SKM-1 treated with dmso at 0.1 percent for 144 hours (cell line): ENCODE measurements around the gene NLRC4.
"Not testable (repeated sequence)": the region's sequence is repeated elsewhere in the genome, so short reads cannot be mapped to it uniquely, and the experiment has no call there.

Experiments used
- DNase-seq: peaks from one replicate; lab custom pipeline; 2025; ENCODE audit not compliant: unreplicated experiment; lab: John Stamatoyannopoulos, UW

NLRC4 gene

GRCh38 chr2:32249731-32250236, 14.9 kb downstream of the NLRC4 start:
- DNase-seq, result no peak

- DNase-seq, result no peak
Observed at GRCh38 chr2:32248299-32248698, 16.4 kb downstream of the NLRC4 start.

- no peak for DNase-seq
Observed at GRCh38 chr2:32246911-32247310, 17.8 kb downstream of the NLRC4 start.

GRCh38 chr2:32242331-32242730, 22.4 kb downstream of the NLRC4 start:
- no peak for DNase-seq

DNA sequence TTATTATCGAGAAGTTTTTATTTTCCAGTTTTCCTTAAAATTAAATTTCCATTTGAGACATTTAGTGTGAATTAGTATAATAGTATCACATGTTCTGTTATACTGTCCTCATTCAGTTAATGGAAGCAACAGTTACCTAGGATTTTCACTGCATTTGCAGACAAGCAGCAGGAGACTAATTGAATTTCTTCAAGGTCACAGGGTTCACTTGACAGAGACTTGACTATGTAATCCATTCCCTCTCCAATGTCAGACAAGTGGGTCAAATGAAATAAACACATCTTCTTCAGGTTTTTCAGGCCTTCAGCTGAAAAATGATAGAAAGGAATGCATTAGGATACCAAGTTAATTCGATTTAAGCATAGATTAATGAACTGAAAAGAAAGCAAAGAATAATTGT, 26.7 kb downstream of the NLRC4 start:
- no peak for DNase-seq

- no peak for DNase-seq
Observed at GRCh38 chr2:32237488-32237887, 27.2 kb downstream of the NLRC4 start.

- DNase-seq, result no peak
Observed at GRCh38 chr2:32235315-32235714, 29.4 kb downstream of the NLRC4 start.

DNA sequence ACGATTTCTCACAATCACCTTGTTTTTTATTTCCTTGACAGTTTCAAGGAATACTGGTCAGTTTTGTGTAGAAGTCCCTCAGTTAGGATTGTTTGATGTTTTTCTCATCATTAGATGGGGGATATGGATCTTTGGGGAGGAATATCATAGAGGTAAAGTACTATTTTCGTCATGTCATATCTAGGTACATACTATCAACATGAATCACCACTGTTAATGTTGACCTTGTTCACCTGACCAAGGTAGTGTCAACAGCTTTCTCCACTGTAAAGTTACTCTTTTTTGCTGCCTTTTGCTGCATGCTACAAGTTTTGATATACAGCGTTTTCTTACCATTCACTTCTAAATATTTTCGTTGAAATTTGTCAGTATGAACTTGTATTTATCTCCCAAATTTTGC, 32.7 kb downstream of the NLRC4 start:
- no peak for DNase-seq

DNA sequence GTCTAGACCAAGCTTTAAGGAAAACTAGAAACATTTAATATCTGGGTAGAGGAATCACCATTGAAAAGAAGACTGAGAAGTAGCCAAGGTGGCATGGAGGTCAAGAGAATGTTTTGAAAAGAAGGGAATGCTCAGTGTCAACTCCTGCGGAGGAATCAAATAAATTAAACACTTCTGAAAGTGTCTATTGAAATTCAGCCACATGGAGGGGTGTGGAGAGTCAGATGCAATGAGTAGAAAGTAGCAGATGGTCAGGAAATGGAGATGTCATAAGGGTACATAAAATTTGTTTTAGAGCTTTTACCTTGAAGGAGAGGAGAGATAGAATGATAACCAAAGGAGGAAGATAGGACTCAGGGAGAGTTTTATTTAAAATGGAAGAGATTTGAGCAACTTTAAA, 35.1 kb downstream of the NLRC4 start:
- DNase-seq, result no peak

- DNase-seq, result no peak
Observed at GRCh38 chr2:32228181-32228580, 36.5 kb downstream of the NLRC4 start.

DNA sequence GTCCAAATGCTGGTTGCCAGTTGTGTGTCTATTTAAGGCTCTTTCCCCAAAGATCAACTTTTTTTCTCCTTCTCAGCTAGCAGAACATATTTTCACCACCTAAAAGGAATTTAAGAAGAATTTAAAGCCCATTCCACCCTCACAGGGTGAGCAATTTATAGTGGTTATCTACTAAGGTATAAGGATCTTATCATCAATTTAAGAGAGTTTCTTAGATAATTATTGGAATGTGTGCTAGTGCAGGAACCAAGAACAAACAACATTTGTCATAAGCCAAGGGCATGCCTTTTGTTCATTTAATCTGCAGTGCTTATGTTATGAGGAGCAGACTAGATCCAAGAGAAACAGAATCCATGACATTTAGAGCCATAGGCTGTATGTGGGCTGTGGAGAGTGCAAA, 37.2 kb downstream of the NLRC4 start:
- no peak for DNase-seq

DNA sequence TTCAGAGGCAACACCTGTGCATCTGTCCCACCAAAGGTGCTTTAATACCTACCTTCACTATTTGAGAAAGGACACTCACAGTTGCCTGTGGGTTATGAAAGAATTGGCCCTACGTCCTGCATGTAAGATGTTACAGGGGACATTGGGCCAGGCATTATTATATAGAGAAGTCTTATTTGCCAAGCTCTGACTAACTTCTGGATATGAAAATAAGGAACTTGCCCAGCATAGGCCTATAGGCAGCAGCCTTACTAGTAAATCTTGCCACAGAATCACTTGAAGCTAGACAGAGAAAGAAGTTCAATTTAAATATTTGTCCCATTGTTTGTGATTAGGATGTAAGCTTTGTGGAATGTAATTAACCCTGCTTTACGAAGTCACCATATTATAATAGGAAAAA, 41.7 kb downstream of the NLRC4 start:
- no peak for DNase-seq

DNA sequence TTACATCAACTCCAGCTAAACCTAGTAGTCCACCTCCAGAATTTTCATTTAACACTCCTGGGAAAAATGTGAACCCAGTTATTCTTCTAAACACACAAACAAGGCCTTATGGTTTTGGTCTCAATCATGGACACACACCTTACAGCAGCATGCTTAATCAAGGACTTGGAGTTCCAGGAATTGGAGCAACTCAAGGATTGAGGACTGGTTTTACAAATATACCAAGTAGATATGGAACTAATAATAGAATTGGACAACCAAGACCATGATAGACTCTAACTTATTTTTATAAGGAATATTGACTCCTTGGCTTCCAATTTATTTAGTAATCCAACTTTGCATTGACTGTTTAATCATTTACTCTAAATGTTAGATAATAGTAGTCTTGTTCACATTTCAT, 44.2 kb downstream of the NLRC4 start:
- no peak for DNase-seq

DNA sequence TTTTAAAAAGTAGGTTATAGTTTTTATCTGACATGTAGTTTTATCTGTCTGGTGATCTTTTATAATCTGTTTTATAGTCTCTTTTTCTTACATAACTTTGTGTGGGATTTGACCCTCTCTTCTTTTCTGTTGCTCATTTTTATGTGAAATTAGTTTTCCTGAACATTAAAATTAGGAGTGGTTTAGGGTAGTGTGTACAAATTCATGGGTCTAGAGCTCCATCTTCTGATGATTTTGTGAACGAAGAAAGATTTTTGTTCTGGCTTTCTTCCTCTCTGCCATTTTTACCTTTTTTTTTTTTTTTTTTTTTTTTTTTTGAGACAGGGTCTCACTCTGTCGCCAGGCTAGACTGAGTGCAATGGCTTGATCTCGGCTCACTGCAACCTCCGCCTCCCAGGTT, 52.4 kb downstream of the NLRC4 start:
- no peak for DNase-seq

- DNase-seq, result no peak
Observed at GRCh38 chr2:32210767-32211408, 53.8 kb downstream of the NLRC4 start.

DNA sequence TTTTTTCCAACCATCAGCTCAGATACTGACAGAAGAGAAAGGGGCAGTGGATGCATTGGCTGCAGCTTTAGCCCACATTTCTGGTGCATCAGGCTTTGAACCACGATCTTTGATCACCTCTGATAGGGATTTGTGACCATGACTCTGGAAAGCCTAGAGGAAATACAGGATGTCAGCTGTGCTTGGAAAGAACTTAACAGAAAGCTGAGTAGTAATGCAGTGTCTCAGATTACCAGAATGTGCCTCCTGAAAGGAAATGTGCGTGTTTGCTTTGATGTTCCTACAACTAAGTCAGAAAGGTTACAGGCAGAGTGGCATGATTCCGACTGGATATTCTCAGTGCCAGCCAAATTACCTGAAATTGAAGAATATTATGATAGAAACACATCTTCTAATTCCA, 61.3 kb downstream of the NLRC4 start:
- DNase-seq, result not testable (repeated sequence)

DNA sequence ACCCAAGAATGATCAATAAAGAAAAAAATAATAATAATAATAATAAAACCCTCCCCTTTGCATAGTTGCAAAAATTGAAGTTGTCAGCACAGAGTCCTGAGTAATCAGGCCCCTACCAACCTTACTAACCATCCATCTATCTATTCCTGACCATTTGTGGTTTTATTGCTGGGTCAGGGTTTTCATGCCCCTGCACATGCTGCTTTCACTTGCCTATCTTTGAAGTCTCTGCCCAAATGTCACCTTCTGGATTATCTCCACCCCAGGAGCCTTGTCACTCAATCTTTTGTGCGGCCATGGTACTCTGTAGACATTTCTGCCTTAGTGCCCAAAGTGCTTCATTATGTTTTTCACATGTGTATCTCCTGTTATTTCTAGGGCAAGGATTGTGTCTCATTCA, 63.9 kb downstream of the NLRC4 start:
- DNase-seq, result no peak

DNA sequence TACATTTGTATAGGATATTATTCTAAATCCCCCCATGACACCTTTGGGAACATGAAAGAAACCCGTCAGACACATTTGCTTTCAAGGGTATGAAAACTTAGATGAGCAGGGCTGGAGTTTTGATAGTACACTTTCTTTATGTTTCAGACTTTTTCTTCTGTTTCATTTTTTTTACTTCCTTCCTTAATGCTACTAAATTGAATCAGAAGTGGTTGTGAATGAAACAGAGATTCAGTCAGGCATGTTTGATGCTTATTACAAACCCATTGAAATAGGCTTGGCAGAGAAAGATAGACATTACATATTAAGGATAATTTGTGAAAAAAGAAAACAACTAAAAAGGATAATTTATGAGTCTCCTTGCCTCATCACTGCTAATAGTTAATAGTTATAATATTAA, 72.3 kb downstream of the NLRC4 start:
- no peak for DNase-seq

- DNase-seq, result no peak
Observed at GRCh38 chr2:32189011-32189410, 75.7 kb downstream of the NLRC4 start.

GRCh38 chr2:32182667-32183066, 82.0 kb downstream of the NLRC4 start:
- no peak for DNase-seq
